SK-N-MC (cell line): Measurements from ENCODE around the gene LCT.

Experiments
- EZH2 ChIP-seq: fragments of 200-600 bp; sonication (generic); IDR thresholded peaks from one replicate; pipeline ENCODE4 v1.6.1; 2017; ENCODE audit warnings: antibody characterized with exemption
- POLR2AphosphoS5 ChIP-seq: IDR thresholded peaks from 2 replicates; pipeline ENCODE4 v1.6.1; 2012; ENCODE audit warnings: mild to moderate bottlenecking, low read depth, low read length, borderline replicate concordance

DNA sequence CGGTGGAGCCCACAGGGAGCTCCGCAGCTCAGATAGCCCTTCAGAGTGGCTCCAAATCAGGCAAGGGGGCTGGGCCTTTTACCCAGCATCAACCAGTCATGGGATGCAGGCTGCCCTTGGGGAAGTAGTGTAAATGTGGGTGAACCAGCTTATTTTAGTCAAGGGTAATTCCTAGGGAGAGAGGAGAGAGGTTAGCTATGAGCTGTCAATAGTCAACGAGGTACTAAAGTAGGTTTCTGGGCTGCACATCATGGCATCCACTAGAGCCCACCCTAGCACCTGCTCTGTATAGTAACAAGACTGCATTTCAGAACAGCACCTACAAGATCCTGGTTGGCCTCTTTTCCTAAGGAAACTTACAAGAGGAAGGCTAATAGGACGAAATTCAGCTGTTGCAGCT, 48.7 kb upstream of the LCT start:
- TF ChIP-seq EZH2 (no peak), POLR2AphosphoS5 (no peak)
